SK-N-SH treated with all-trans-retinoic acid at 6 μM for 48 hours (cell line): ENCODE measurements around the gene LRP3.
A peak's percentile ranks its signal among the peaks of the same experiment; 100 is the strongest.

ENCODE experiments used
- ATAC-seq: fragments of 200-7000 bp; cut with Tn5 transposase; 3 replicates; pipeline ENCODE4 v1.9.1; 2020; ENCODE audit warnings: mild to moderate bottlenecking, moderate library complexity
- ARNTL ChIP-seq: fragments of 450-650 bp; formaldehyde crosslinking; IDR thresholded peaks from 2 replicates; pipeline ENCODE4 v1.5.0; 2020; ENCODE audit warnings: low read depth, mild to moderate bottlenecking, moderate library complexity, borderline replicate concordance
- CSDC2 ChIP-seq: fragments of 250-450 bp; sonication (Bioruptor Pico); IDR thresholded peaks from 2 replicates; pipeline ENCODE4 v1.5.0; 2020; ENCODE audit warnings: mild to moderate bottlenecking, moderate library complexity
- ESRRG ChIP-seq: fragments of 250-450 bp; sonication (Bioruptor Pico); IDR thresholded peaks from 2 replicates; pipeline ENCODE4 v1.6.1; 2021; ENCODE audit warnings: mild to moderate bottlenecking
- ISL1 ChIP-seq: fragments of 250-450 bp; sonication (Bioruptor Pico); IDR thresholded peaks from 2 replicates; pipeline ENCODE4 v2.1.2; 2022; ENCODE audit warnings: mild to moderate bottlenecking, moderate library complexity
- OSR1 ChIP-seq: fragments of 250-450 bp; sonication (Bioruptor Pico); IDR thresholded peaks from 2 replicates; pipeline ENCODE4 v1.8.0; 2022; ENCODE audit warnings: moderate library complexity, mild to moderate bottlenecking, inconsistent platforms
- SNAI2 ChIP-seq: fragments of 250-450 bp; sonication (Bioruptor Pico); IDR thresholded peaks from 2 replicates; pipeline ENCODE4 v1.5.0; 2020; ENCODE audit warnings: mild to moderate bottlenecking, moderate library complexity
- ZC3H10 ChIP-seq: fragments of 250-450 bp; sonication (Bioruptor Pico); IDR thresholded peaks from 2 replicates; pipeline ENCODE4 v1.5.1; 2021; ENCODE audit warnings: mild to moderate bottlenecking, moderate library complexity
- ZFP3 ChIP-seq: fragments of 250-450 bp; sonication (Bioruptor Pico); IDR thresholded peaks from 2 replicates; pipeline ENCODE4 v1.5.0; 2020; ENCODE audit warnings: mild to moderate bottlenecking, moderate library complexity
- ZNF565 ChIP-seq: fragments of 450-650 bp; formaldehyde crosslinking; conservative IDR thresholded peaks from 2 replicates; pipeline ENCODE4 v1.5.0; 2020; ENCODE audit warnings: low read depth, mild to moderate bottlenecking, moderate library complexity
- ZNF70 ChIP-seq: fragments of 450-650 bp; formaldehyde crosslinking; IDR thresholded peaks from 2 replicates; pipeline ENCODE4 v1.5.0; 2020; ENCODE audit warnings: mild to moderate bottlenecking, moderate library complexity
- TF ChIP-seq, protein P1 (sequence below): fragments of 250-450 bp; sonication (Bioruptor Pico); IDR thresholded peaks from 2 replicates; pipeline ENCODE4 v1.8.0; 2021; ENCODE audit warnings: low read depth, mild to moderate bottlenecking, moderate library complexity, borderline replicate concordance
- TF ChIP-seq, protein P2 (sequence below): fragments of 250-450 bp; sonication (Bioruptor Pico); IDR thresholded peaks from 2 replicates; pipeline ENCODE4 v1.5.0; 2020; ENCODE audit warnings: mild to moderate bottlenecking, moderate library complexity

The LRP3 gene

DNA sequence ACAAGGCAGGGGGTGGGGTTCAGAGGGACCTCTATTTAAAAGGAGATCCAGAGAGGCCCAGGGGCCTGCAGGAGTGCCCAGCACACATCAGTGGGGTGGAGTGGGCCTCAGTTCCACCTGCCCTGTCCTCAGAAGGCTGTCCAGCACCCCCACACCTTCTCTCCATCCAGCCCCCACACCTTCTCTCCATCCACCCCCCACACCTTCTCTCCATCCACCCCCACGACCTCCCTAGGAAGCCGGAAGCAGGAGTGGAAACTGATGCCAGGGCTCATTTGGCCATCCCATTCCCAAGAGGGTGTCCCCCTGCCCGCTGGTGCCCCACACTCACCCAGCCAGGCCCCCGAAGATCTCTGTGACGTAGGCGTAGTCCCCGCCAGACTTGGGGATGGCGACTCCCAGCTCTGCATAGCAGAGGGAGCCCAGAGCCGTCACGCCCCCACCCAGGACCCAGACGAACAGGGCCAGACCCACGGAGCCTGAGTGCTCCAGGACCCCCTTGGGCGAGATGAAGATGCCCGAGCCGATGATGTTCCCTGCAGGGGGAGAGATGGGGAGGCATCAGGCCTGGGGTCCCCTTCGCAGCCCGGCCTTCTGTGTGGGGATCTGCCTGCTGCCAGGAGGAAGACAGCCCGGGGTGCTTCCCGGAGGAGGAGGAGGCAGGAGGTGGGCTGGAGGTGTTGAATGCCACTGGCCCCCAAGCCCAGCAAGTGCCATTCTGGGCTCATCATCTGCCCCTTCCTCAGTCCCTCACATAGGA, 21.5 kb downstream of the LRP3 start:
- no peak for ATAC-seq
- TF ChIP-seq, protein P1, sequence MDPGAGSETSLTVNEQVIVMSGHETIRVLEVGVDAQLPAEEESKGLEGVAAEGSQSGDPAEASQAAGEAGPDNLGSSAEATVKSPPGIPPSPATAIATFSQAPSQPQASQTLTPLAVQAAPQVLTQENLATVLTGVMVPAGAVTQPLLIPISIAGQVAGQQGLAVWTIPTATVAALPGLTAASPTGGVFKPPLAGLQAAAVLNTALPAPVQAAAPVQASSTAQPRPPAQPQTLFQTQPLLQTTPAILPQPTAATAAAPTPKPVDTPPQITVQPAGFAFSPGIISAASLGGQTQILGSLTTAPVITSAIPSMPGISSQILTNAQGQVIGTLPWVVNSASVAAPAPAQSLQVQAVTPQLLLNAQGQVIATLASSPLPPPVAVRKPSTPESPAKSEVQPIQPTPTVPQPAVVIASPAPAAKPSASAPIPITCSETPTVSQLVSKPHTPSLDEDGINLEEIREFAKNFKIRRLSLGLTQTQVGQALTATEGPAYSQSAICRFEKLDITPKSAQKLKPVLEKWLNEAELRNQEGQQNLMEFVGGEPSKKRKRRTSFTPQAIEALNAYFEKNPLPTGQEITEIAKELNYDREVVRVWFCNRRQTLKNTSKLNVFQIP = no peak
- TF ChIP-seq SNAI2 (CRISPR knock-in tag) (no peak), CSDC2 (CRISPR knock-in tag) (no peak), OSR1 (no peak), ZNF565 (no peak)
- TF ChIP-seq, all 23 proteins: peak for 0

DNA sequence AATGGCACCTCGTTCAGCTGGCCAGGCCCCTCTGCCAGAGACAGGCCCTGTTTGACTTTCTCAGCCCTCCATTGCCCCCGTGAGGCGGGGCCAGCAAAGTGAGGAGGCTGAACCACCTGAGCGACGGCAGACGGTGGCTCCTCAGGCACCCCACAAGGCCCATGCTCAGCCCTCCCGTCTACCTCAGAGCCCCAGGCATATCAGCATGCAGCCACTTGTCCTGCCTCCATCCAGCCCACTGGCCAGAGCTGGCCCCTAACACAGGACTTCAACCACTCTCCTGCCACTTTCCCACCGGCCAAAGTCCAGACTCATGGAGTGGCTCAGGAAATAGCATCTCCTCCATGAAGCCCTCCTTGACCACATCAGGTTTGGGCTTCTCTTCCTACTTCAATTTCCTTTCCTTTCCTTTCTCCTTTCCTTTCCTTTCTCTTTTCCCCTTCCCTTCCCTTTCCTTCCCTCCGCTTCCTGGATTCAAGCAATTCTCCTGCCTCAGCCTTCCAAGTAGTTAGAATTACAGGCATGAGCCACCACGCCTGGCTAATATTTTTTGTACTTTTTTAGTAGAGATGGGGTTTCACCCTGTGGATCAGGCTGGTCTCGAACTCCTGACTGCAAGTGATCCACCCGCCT, 22.2 kb downstream of the LRP3 start:
- no peak for ATAC-seq
- TF ChIP-seq ZC3H10 (CRISPR knock-in tag) = no peak
- TF ChIP-seq ISL1 (CRISPR knock-in tag) = no peak
- no peak for TF ChIP-seq ZFP3
- TF ChIP-seq, protein P2, sequence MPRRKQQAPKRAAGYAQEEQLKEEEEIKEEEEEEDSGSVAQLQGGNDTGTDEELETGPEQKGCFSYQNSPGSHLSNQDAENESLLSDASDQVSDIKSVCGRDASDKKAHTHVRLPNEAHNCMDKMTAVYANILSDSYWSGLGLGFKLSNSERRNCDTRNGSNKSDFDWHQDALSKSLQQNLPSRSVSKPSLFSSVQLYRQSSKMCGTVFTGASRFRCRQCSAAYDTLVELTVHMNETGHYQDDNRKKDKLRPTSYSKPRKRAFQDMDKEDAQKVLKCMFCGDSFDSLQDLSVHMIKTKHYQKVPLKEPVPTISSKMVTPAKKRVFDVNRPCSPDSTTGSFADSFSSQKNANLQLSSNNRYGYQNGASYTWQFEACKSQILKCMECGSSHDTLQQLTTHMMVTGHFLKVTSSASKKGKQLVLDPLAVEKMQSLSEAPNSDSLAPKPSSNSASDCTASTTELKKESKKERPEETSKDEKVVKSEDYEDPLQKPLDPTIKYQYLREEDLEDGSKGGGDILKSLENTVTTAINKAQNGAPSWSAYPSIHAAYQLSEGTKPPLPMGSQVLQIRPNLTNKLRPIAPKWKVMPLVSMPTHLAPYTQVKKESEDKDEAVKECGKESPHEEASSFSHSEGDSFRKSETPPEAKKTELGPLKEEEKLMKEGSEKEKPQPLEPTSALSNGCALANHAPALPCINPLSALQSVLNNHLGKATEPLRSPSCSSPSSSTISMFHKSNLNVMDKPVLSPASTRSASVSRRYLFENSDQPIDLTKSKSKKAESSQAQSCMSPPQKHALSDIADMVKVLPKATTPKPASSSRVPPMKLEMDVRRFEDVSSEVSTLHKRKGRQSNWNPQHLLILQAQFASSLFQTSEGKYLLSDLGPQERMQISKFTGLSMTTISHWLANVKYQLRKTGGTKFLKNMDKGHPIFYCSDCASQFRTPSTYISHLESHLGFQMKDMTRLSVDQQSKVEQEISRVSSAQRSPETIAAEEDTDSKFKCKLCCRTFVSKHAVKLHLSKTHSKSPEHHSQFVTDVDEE (CRISPR knock-in tag) = no peak
- TF ChIP-seq ARNTL (CRISPR knock-in tag) = no peak

DNA sequence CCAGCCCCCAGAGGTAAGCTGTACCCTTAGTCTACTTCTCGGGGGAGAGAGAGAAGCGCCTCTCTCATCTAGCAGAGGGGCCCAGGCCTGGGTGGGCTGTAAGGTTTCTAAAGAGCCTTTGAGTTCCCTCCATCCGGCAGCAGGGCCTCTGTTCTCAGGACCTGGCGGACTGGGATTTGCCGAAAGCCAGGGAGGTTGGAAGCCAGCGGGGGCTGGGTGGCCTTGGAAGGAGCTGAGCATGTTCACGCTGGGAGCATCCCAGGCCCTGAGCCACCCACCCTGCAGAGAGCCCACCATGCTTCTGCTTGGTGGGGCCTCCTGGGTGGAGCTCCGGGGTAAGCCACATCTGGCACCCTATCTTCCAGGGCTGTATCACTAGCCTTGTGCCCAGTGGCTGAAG, 23.8 kb downstream of the LRP3 start:
- TF ChIP-seq, protein P2 (CRISPR knock-in tag) = no peak
- TF ChIP-seq, protein P1 = no peak
- TF ChIP-seq ESRRG (CRISPR knock-in tag) = no peak
- no peak for ATAC-seq

DNA sequence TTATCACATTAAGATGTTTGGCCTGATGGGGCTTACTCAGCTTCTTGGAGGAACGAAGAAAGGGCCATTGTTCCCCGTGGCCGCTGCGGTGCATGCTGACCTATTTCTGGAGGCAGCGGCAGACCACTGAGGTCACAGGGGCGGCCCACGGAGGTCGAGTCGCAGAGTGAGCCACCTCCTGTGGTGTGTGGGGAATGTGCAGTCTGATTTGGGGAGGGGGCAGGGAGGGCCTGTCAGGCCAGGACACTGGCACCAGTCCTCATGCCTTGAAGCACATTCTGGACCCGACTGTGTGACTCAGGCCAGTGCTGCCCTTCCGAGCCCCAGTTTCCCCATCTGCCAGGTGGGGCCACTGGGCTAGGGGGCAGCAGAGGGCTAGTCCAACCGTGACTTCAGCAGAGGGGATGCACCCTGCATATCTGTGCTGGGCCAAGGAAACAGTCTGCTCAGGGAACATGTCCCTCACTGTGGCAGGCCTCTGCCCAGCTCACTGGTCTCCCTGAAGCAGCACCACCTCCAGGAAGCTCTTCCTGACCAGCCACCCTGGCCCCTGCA, 25.2 kb downstream of the LRP3 start:
- TF ChIP-seq, protein P2 (CRISPR knock-in tag) = no peak
- no peak for TF ChIP-seq SNAI2 (CRISPR knock-in tag)
- TF ChIP-seq ZNF70 = no peak
- TF ChIP-seq OSR1 = no peak
- peak; percentile 25; the same call in 1 of the 3 replicates for ATAC-seq
